ENCODE measurements around the gene PPP1R16B. TPM values are rescaled to one million over a fixed set of nuclear protein-coding genes. Genes with fewer than 3 reads are reported as not detected.

Gene PPP1R16B
- total RNA-seq, 1 donor from 2014 or later: 5.3 TPM

- peaks cover 7% of the 10 kb centered on the region for H3K27me3 Mint-ChIP-seq (ENCODE audit: unreplicated experiment)
- H3K36me3 Mint-ChIP-seq (ENCODE audit: unreplicated experiment): peaks cover 22% of the 10 kb centered on the region
- H3K27ac Mint-ChIP-seq (ENCODE audit: unreplicated experiment): no peak overlapping the region
- peaks cover 3% of the 10 kb centered on the region for H3K9me3 Mint-ChIP-seq (ENCODE audit: unreplicated experiment)
- no peaks in the 10 kb centered on the region for H3K4me1 Mint-ChIP-seq (ENCODE audit: low read depth, unreplicated experiment)
- H3K4me3 Mint-ChIP-seq (ENCODE audit: unreplicated experiment): no peak overlapping the region
- DNase-seq: no peak
- TF ChIP-seq, protein P1, sequence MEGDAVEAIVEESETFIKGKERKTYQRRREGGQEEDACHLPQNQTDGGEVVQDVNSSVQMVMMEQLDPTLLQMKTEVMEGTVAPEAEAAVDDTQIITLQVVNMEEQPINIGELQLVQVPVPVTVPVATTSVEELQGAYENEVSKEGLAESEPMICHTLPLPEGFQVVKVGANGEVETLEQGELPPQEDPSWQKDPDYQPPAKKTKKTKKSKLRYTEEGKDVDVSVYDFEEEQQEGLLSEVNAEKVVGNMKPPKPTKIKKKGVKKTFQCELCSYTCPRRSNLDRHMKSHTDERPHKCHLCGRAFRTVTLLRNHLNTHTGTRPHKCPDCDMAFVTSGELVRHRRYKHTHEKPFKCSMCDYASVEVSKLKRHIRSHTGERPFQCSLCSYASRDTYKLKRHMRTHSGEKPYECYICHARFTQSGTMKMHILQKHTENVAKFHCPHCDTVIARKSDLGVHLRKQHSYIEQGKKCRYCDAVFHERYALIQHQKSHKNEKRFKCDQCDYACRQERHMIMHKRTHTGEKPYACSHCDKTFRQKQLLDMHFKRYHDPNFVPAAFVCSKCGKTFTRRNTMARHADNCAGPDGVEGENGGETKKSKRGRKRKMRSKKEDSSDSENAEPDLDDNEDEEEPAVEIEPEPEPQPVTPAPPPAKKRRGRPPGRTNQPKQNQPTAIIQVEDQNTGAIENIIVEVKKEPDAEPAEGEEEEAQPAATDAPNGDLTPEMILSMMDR (IDR thresholded peaks at IDR 0.05; ENCODE audit: partially characterized antibody, unreplicated experiment): no peak
Measured at GRCh38 chr20:38770546-38770945, 35.0 kb upstream of the PPP1R16B start.

GRCh38 chr20:38770970-38771369 is 34.5 kb upstream of the PPP1R16B start:
- peaks cover 3% of the 10 kb centered on the region for H3K9me3 Mint-ChIP-seq (ENCODE audit: unreplicated experiment)
- TF ChIP-seq, protein P1 (IDR thresholded peaks at IDR 0.05; ENCODE audit: partially characterized antibody, unreplicated experiment): no peak
- H3K4me1 Mint-ChIP-seq (ENCODE audit: low read depth, unreplicated experiment): no peaks in the 10 kb centered on the region
- no peak overlapping the region for H3K4me3 Mint-ChIP-seq (ENCODE audit: unreplicated experiment)
- H3K27me3 Mint-ChIP-seq (ENCODE audit: unreplicated experiment): peaks cover 7% of the 10 kb centered on the region
- DNase-seq: no peak
- H3K27ac Mint-ChIP-seq (ENCODE audit: unreplicated experiment): no peak overlapping the region
- H3K36me3 Mint-ChIP-seq (ENCODE audit: unreplicated experiment): peaks cover 22% of the 10 kb centered on the region

- TF ChIP-seq, protein P1 (IDR thresholded peaks at IDR 0.05; ENCODE audit: partially characterized antibody, unreplicated experiment): no peak
- Mint-ChIP-seq H3K4me3 (ENCODE audit: unreplicated experiment) (no peak overlapping the region), H3K9me3 (ENCODE audit: unreplicated experiment) (peaks cover 3% of the 10 kb centered on the region), H3K27ac (ENCODE audit: unreplicated experiment) (no peak overlapping the region), H3K36me3 (ENCODE audit: unreplicated experiment) (peaks cover 22% of the 10 kb centered on the region), H3K27me3 (ENCODE audit: unreplicated experiment) (peaks cover 7% of the 10 kb centered on the region), H3K4me1 (ENCODE audit: low read depth, unreplicated experiment) (no peaks in the 10 kb centered on the region)
- no peak for DNase-seq
Measured at GRCh38 chr20:38771621-38772020, 33.9 kb upstream of the PPP1R16B start.

GRCh38 chr20:38774167-38774566 is 31.3 kb upstream of the PPP1R16B start:
- Mint-ChIP-seq H3K4me1 (ENCODE audit: low read depth, unreplicated experiment) (no peaks in the 10 kb centered on the region), H3K9me3 (ENCODE audit: unreplicated experiment) (no peaks in the 10 kb centered on the region), H3K27me3 (ENCODE audit: unreplicated experiment) (peaks cover 7% of the 10 kb centered on the region), H3K4me3 (ENCODE audit: unreplicated experiment) (no peak overlapping the region), H3K27ac (ENCODE audit: unreplicated experiment) (no peak overlapping the region), H3K36me3 (ENCODE audit: unreplicated experiment) (peaks cover 22% of the 10 kb centered on the region)
- TF ChIP-seq, protein P1 (IDR thresholded peaks at IDR 0.05; ENCODE audit: partially characterized antibody, unreplicated experiment): no peak
- no peak for DNase-seq

GRCh38 chr20:38776363-38776762 is 29.1 kb upstream of the PPP1R16B start:
- Mint-ChIP-seq H3K4me3 (ENCODE audit: unreplicated experiment) (no peak overlapping the region), H3K9me3 (ENCODE audit: unreplicated experiment) (no peaks in the 10 kb centered on the region), H3K27ac (ENCODE audit: unreplicated experiment) (no peak overlapping the region), H3K4me1 (ENCODE audit: low read depth, unreplicated experiment) (peaks cover 2% of the 10 kb centered on the region), H3K36me3 (ENCODE audit: unreplicated experiment) (peaks cover 22% of the 10 kb centered on the region), H3K27me3 (ENCODE audit: unreplicated experiment) (peaks cover 7% of the 10 kb centered on the region)
- DNase-seq: no peak
- TF ChIP-seq, protein P1 (IDR thresholded peaks at IDR 0.05; ENCODE audit: partially characterized antibody, unreplicated experiment): no peak
